Endothelial cell (in vitro differentiated cells): ENCODE measurements around the gene GPR17. TPM values are rescaled to one million over a fixed set of nuclear protein-coding genes. Genes with fewer than 3 reads are reported as not detected.

Experiments
- DNase-seq: peaks from one replicate; pipeline ENCODE4 v3.0.0; 2021; ENCODE audit warnings: low spot score
- H3K27ac Mint-ChIP-seq: one replicate; pipeline ENCODE4 v1.8.0; 2021; ENCODE audit warnings: mixed read lengths, inconsistent platforms; ENCODE audit not compliant: unreplicated experiment
- H3K27me3 Mint-ChIP-seq: one replicate; pipeline ENCODE4 v1.8.0; 2021; ENCODE audit warnings: mild to moderate bottlenecking, moderate library complexity, mixed read lengths, inconsistent platforms; ENCODE audit not compliant: unreplicated experiment
- H3K36me3 Mint-ChIP-seq: one replicate; pipeline ENCODE4 v1.8.0; 2021; ENCODE audit warnings: mild to moderate bottlenecking, low read depth, mixed read lengths, inconsistent platforms; ENCODE audit not compliant: unreplicated experiment
- H3K4me1 Mint-ChIP-seq: one replicate; pipeline ENCODE4 v1.8.0; 2021; ENCODE audit warnings: mild to moderate bottlenecking, mixed read lengths, inconsistent platforms; ENCODE audit not compliant: unreplicated experiment
- H3K4me3 Mint-ChIP-seq: one replicate; pipeline ENCODE4 v1.8.0; 2021; ENCODE audit warnings: mild to moderate bottlenecking, mixed read lengths, inconsistent platforms; ENCODE audit not compliant: unreplicated experiment
- H3K9me3 Mint-ChIP-seq: one replicate; pipeline ENCODE4 v1.8.0; 2021; ENCODE audit warnings: mixed read lengths, inconsistent platforms; ENCODE audit not compliant: unreplicated experiment
- total RNA-seq: library from RNA; stranded (reverse); fragmentation: NEBNext Ultra II Directional; extraction: Animal tissue kit (Norgen Biotek cat#: 25700); gene quantifications from one replicate; pipeline ENCODE4 v1.2.1, GENCODE V29; 2021; ENCODE audit not compliant: unreplicated experiment
- TF ChIP-seq, protein P1 (sequence below): fragments of 200-600 bp; sonication (generic); IDR thresholded peaks from one replicate; pipeline ENCODE4 v1.5.0; 2021; ENCODE audit warnings: antibody characterized with exemption; ENCODE audit not compliant: unreplicated experiment

GPR17 gene
- total RNA-seq, 1 donor from 2014 or later: 0.15 TPM

DNA sequence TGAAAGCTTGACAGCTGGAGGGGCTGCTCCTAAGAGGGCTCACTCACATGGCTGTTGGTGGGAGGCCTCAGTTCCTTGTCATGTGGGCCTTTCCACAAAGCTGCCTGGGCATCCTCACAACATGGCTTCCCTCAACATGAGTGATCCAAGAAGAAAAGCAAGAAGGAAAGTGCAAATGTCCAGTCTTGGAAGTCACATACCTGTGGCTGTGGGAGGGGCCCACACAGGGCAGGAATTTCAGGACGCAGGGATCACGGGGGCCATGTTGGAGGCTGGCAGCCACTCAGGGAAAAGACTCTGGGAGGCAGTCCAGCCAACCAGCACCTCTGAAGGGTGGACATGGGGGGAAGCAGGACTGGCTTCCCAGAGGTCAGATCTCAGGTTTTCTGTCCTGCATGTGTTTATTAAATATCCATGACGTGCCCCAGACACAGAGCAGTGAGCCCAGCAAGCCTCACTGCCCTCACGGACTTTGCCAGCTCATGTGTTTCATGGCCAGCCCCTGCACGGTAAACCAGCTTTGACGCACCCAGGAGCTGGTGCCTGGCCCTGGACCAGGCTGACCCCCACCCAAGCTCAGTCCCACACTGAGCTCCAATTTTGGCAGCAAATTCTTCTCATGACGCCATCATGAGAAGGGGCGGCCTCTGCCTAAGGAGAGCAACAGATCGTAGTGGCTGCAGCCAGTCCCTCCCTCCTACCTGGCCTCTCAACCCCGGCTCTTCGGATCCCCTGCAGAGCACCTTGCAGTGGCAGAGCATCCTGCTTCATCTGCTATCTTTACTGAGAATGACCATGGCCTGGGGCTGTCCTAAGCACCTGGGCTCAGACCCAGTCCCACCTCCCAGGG is 34.7 kb upstream of the GPR17 start:
- DNase-seq: no peak
- Mint-ChIP-seq H3K27ac (no peak overlapping the region), H3K4me3 (no peak overlapping the region), H3K4me1 (no peaks in the 10 kb centered on the region), H3K27me3 (peaks cover 6% of the 10 kb centered on the region), H3K9me3 (peaks cover 4% of the 10 kb centered on the region), H3K36me3 (peaks cover 5% of the 10 kb centered on the region)
- TF ChIP-seq, protein P1, sequence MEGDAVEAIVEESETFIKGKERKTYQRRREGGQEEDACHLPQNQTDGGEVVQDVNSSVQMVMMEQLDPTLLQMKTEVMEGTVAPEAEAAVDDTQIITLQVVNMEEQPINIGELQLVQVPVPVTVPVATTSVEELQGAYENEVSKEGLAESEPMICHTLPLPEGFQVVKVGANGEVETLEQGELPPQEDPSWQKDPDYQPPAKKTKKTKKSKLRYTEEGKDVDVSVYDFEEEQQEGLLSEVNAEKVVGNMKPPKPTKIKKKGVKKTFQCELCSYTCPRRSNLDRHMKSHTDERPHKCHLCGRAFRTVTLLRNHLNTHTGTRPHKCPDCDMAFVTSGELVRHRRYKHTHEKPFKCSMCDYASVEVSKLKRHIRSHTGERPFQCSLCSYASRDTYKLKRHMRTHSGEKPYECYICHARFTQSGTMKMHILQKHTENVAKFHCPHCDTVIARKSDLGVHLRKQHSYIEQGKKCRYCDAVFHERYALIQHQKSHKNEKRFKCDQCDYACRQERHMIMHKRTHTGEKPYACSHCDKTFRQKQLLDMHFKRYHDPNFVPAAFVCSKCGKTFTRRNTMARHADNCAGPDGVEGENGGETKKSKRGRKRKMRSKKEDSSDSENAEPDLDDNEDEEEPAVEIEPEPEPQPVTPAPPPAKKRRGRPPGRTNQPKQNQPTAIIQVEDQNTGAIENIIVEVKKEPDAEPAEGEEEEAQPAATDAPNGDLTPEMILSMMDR: no peak

DNA sequence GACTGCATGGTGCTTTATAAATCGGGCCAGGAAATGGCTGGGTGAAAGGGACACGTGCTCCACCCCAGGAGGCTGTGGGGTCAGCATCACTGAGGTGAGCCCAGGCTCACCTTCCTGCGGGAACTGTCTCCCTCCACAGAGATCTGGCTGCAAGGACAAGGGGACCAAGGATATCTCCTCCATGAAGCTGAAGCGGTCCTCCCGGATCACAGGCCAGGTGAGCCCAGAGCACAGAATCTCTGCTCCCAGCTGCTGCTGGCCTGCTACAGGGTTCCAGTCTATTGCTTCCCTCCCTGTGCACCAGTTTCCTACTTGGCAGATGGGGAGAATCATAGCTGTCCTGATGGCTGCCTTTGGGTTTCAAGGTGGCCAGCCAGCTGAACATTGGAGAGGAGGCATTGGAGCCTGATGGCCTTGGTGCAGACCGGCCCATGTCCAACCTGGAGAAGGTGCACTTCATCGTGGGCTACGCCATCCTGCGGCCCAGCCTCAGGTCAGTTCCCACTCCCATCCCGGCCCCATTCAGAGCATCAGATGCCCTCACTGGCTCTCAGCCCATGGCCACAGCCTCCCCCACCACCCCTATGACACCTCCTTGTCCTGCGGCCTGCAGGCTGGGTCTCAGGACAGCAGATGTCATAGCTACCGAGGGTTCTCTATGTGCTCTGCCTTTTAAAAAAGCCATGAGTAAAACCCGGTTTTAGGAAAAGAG is 33.7 kb upstream of the GPR17 start:
- H3K4me1 Mint-ChIP-seq: no peaks in the 10 kb centered on the region
- H3K27ac Mint-ChIP-seq: no peak overlapping the region
- no peak for DNase-seq
- H3K9me3 Mint-ChIP-seq: peaks cover 4% of the 10 kb centered on the region
- peaks cover 5% of the 10 kb centered on the region for H3K36me3 Mint-ChIP-seq
- H3K27me3 Mint-ChIP-seq: peaks cover 6% of the 10 kb centered on the region
- no peak overlapping the region for H3K4me3 Mint-ChIP-seq
- TF ChIP-seq, protein P1: no peak

DNA sequence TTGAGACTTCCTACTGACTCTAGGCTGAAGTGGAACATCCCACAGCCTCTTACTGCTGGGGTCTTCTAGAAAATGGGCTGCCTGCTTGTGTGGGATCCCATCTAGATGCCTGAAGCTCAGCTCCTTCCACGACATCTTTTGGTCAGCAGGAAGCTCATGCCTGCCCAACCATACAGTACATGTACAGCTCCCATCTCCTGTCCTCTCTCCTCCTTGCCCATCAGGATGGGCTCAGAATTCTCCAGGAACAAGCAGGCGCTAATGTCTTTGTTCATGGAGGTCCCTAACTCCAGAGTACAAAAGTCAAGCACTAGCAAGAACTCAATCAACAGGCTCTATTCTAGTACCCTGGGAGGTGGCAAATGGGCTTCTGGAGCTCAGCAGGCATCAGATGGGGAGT is 31.7 kb upstream of the GPR17 start:
- H3K36me3 Mint-ChIP-seq: peaks cover 8% of the 10 kb centered on the region
- TF ChIP-seq, protein P1: no peak
- peaks cover 4% of the 10 kb centered on the region for H3K9me3 Mint-ChIP-seq
- H3K27me3 Mint-ChIP-seq: peaks cover 6% of the 10 kb centered on the region
- no peaks in the 10 kb centered on the region for H3K4me1 Mint-ChIP-seq
- no peak for DNase-seq
- H3K27ac Mint-ChIP-seq: no peak overlapping the region
- no peak overlapping the region for H3K4me3 Mint-ChIP-seq

DNA sequence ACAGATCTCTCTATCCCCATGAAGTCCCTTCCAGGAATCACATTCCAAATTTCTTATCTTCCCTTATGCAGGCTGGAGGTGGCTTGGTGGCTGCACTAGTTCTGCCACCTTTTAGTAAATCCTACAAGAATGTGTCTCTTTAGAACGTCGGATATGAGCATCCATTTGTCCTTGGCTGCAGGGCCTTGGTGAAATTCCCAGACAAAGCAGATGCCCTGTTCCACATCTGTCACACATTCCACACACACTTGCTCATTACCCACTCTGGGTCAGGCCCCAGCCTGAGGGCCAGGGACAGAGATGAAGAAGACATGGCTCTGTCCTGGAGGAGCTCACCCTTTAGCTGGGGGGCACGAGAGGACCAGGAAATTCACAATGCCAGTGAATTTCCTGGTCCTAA is 31.2 kb upstream of the GPR17 start:
- no peak overlapping the region for H3K4me3 Mint-ChIP-seq
- TF ChIP-seq, protein P1: no peak
- peaks cover 6% of the 10 kb centered on the region for H3K27me3 Mint-ChIP-seq
- no peak for DNase-seq
- H3K27ac Mint-ChIP-seq: no peak overlapping the region
- H3K9me3 Mint-ChIP-seq: peaks cover 4% of the 10 kb centered on the region
- no peaks in the 10 kb centered on the region for H3K4me1 Mint-ChIP-seq
- H3K36me3 Mint-ChIP-seq: peaks cover 8% of the 10 kb centered on the region
